Panc1 (cell line): ENCODE measurements around the gene ENOX2.

Experiments
- POLR2AphosphoS5 ChIP-seq: IDR thresholded peaks from 2 replicates; pipeline ENCODE4 v1.6.1; 2012; ENCODE audit warnings: mild to moderate bottlenecking, low read depth, low read length, moderate library complexity
- TCF7L2 ChIP-seq: IDR thresholded peaks from 2 replicates; pipeline ENCODE4 v1.6.1; 2011; ENCODE audit warnings: mild to moderate bottlenecking, low read depth, low read length, inconsistent platforms
- TF ChIP-seq, protein P1 (sequence below): fragments of 450-650 bp; IDR thresholded peaks from 2 replicates; pipeline ENCODE4 v1.5.1; 2017; ENCODE audit warnings: mild to moderate bottlenecking

DNA sequence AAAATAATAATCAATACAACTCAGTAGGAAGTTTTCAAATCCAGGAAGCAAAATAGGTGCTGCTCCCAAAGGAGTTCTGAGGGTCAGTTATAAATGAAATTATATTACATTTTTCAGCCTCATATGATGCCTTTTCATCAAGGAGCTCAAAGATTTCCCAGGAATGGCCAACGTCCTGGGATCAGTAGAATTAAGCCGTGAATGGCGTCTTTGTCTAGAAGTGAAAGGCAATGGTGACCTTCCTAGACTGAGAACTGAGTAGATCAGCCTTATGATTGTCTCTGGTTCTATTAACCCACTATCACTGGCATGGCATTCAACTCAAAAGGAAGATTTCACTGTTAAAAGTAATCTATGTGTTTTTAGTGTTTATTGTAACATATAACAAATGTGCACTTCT is 74.4 kb downstream of the ENOX2 start:
- TF ChIP-seq, protein P1, sequence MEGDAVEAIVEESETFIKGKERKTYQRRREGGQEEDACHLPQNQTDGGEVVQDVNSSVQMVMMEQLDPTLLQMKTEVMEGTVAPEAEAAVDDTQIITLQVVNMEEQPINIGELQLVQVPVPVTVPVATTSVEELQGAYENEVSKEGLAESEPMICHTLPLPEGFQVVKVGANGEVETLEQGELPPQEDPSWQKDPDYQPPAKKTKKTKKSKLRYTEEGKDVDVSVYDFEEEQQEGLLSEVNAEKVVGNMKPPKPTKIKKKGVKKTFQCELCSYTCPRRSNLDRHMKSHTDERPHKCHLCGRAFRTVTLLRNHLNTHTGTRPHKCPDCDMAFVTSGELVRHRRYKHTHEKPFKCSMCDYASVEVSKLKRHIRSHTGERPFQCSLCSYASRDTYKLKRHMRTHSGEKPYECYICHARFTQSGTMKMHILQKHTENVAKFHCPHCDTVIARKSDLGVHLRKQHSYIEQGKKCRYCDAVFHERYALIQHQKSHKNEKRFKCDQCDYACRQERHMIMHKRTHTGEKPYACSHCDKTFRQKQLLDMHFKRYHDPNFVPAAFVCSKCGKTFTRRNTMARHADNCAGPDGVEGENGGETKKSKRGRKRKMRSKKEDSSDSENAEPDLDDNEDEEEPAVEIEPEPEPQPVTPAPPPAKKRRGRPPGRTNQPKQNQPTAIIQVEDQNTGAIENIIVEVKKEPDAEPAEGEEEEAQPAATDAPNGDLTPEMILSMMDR: no peak
- no peak for TF ChIP-seq POLR2AphosphoS5
- TF ChIP-seq TCF7L2: no peak
